Renal cortical epithelial cell (primary cell): ENCODE measurements around the gene SLC8A3. TPM values are rescaled to one million over a fixed set of nuclear protein-coding genes. Genes with fewer than 3 reads are reported as not detected.

ENCODE experiments used
- DNase-seq: peaks from one replicate; pipeline ENCODE4 v3.0.0-alpha.2; 2011; ENCODE audit warnings: low read depth
- total RNA-seq: library from RNA; depleted of rRNA; stranded (reverse); fragments of >200 nt; gene quantifications from 2 replicates; pipeline ENCODE4 v1.2.3, GENCODE V29; 2014

SLC8A3 gene
- total RNA-seq, 1 donor from 2014 or later, result 0.15 TPM

- DNase-seq, result peak; percentile 53
Measured at GRCh38 chr14:69996216-69996615, 192.5 kb downstream of the SLC8A3 start.

Other genes with a start within 250 kb of the SLC8A3 start
- gene COX16, start 170.7 kb upstream of the SLC8A3 start, total RNA-seq, result 54.2 and 81.8 TPM in 2 replicates
- gene SYNJ2BP, start 228.1 kb upstream of the SLC8A3 start, total RNA-seq, result 16.1 and 31.3 TPM in 2 replicates